Measurements from ENCODE around the gene USP34.

USP34 gene

DNA sequence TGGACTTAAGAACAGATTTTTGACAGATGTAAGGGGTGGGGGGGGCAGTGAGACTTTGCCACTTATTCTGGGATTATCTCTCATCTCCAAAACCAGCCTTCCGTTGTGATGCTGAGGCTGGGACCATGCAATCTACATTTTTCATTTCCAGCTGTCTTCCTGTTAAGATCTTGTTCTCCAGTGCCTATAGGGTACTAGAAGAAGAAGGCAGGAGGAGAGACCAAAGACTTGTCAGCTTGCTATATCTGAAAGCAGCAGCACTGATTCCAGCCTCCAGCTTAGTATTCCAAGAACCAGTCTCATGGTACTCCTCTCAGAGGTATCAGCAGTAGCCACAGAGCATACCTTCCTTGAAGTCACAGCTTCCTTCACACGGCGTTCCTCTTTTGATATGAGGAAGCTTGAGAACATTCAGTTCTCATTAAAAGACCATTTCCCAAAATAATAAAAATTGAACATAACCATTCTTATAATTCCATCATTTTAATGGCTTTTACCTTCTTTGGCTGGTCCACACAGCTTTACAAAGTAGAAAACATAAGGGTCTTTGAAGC lies 49.8 kb downstream of the USP34 start:
- no peak for TF ChIP-seq CTCF (conservative IDR thresholded peaks at IDR 0.05)
- H3K27ac ChIP-seq: peak overlapping the region; percentile 20

DNA sequence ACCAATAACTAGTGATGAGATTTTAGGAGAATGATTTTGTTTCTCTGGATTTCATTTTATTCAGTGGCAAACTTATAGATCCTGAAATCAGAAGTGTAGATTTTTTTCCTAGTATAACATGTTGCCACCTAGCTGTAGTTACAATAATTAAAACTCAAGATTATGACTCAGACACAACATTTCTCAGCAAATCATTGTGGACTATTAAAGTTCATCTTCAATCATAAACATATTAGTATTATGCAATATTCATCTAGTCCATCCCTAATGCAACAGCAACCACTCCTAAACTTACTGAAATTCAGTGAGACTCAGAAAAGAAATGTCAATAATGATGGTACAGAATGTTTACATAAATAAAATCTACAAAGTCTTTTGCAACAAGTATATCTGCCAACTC lies 51.3 kb downstream of the USP34 start:
- no peak overlapping the region for H3K27ac ChIP-seq
- TF ChIP-seq CTCF (conservative IDR thresholded peaks at IDR 0.05): no peak

GRCh38 chr2:61419129-61419528 lies 51.8 kb downstream of the USP34 start:
- no peak overlapping the region for H3K27ac ChIP-seq
- TF ChIP-seq CTCF (conservative IDR thresholded peaks at IDR 0.05): no peak

DNA sequence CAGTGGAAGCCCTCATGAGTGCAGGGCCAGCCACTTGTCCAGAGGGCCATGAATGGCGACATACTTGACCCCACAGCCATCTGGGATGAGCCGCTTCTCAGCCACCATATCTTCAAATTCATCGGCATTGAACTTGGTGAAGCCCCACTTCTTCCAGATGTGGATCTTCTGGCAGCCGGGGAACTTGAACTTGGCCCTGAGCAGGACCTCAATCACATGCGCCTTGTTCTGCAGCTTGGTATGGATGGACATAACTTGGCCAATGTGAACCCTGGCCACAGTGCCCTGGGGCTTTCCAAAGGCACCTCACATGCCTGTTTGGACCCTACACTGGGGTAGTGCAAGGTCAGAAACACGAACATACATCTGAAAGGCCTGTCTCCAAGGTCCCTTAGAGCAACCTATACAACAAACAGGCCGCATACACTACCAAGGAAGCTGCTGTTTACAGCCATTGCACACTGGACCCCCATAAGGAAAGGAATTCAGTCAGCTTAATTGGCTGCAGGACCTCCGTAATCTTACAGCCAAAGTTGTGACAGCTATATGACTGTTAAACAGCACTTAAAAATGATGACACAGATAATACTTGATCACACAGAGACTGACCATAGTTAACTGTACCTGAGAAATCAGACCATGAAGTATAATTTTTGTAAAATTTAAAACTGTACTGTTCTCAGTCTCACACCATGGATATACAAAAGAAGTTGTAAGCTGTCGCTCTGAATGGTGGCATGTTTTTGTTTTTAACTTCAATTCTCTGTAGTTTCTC lies 53.8 kb downstream of the USP34 start:
- H3K27ac ChIP-seq: no peak overlapping the region
- no peak for TF ChIP-seq CTCF (conservative IDR thresholded peaks at IDR 0.05)

GRCh38 chr2:61415265-61415664 lies 55.6 kb downstream of the USP34 start:
- H3K27ac ChIP-seq: no peak overlapping the region
- TF ChIP-seq CTCF (conservative IDR thresholded peaks at IDR 0.05): no peak

- TF ChIP-seq CTCF (conservative IDR thresholded peaks at IDR 0.05): no peak
- H3K27ac ChIP-seq: no peak overlapping the region
Observed at GRCh38 chr2:61414674-61415073, 56.2 kb downstream of the USP34 start.

DNA sequence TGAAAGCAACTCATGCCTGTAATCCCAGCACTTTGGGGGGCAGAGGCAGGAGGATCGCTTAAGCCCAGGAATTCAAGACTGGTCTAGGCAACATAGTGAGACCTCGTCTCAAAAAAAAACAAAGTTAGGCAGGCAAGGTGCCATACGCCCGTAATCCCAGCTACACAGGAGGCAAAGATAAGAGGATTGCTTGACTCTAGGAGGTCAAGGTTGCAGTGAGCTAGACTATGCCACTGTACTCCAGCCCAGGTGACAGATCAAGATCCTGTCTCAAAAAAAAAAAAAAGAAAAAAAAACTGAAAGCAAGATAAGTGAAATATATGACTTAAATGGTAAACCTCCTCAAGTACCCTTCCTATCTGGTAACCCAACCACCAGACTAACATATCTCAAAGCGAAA lies 59.8 kb downstream of the USP34 start:
- TF ChIP-seq CTCF (conservative IDR thresholded peaks at IDR 0.05): no peak
- no peak overlapping the region for H3K27ac ChIP-seq
